HG03439 (cell line): ENCODE results near the gene PPARGC1A.

Experiments
- ATAC-seq: cut with Tn5 transposase; IDR thresholded peaks from one replicate; pipeline ENCODE4 v1.9.1; 2021; ENCODE audit warnings: mild to moderate bottlenecking, moderate library complexity; ENCODE audit not compliant: unreplicated experiment

Gene PPARGC1A

GRCh38 chr4:23889814-23890341 is at the start of gene PPARGC1A:
TSS of gene PPARGC1A (minus strand) at chr4:23890047. CDS start at chr4:23889957, 90 bp downstream.
- peak; percentile 79 for ATAC-seq

- ATAC-seq: no peak
These were observed 48.9 kb upstream of the PPARGC1A start for GRCh38 chr4:23938796-23939195.

DNA sequence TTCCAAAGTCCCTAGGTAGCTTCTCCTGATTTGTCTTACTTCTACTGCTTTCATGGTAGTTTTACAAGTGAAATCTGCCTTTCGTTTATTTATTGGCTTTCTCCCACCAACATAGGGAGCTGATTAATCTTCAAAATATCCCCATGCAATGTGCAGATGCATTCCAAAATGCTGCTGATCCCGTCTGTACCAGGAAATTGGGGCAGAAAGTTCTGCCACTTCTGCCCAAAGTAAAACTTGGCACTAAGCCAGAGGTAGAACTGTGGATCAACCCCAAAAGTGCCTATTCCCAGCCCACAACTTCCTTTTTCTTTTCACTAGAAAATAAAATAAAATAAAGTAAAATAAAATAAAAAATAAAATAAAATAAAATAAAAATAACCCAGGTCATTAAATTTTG is 47.3 kb upstream of the PPARGC1A start:
- no peak for ATAC-seq

- ATAC-seq: no peak
These were observed 45.1 kb upstream of the PPARGC1A start for GRCh38 chr4:23934915-23935314.

DNA sequence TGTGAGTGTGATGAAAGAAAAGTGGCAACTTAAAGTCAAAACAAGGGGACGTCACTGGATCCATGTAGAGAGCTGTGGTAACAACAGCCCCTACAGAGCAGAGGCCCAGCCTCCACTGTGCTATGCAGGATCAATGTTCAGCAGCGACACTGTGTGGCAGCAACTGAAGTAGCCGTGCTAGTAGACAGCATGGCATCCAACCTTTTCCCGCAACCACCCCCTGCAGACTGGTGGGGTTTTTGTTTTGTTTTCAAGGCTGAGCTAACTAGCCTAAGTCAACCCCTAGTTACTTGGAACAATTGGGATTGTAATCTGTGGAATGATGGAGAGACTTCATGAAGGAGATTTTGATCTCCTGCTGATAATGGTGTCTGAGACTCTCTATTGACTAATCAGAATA is 44.4 kb upstream of the PPARGC1A start:
- no peak for ATAC-seq

DNA sequence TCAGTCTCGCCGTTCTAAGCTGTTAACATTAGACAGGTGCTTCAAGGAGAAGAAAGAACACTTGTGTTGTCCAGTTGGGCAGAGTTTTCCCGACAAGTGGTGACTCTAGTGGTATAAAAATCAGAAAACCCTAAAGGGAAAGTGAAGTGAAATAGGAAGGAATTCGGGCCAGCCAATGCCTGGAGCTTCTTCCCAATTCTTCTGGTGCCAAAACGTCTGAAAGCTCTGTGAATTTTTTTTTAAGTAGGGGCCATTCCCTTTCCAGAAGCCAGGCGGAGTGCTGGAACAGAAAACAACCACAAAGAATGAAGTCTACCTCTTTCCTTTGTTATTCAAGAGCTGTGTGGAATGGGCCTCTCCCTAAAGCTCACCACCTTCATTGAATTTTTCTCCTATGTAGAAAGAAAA is 43.1 kb upstream of the PPARGC1A start:
- ATAC-seq: no peak

GRCh38 chr4:23932186-23932585 is 42.3 kb upstream of the PPARGC1A start:
- ATAC-seq: no peak

- no peak for ATAC-seq
These were observed 41.6 kb upstream of the PPARGC1A start for GRCh38 chr4:23931489-23931830.

- ATAC-seq: no peak
These were observed 41.1 kb upstream of the PPARGC1A start for GRCh38 chr4:23930750-23931488.

DNA sequence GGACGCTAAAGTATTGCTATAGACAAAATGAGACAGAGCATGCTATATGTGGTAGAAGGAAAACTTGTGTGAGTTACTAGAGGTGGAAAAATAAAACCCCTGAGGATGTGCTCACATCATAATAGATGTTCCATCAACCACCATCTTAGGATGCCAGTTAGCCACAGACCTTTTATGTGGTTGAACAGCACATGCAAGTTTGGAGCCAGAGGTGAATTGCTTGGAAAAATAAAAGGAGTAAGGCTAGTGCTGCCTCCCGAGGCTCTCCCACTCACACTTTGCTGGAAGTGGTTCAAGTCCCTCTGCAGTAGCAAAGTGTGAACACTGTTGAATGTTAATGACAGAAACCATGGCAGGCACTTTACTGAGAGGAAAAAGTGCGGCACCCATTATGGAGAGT is 39.4 kb upstream of the PPARGC1A start:
- no peak for ATAC-seq

DNA sequence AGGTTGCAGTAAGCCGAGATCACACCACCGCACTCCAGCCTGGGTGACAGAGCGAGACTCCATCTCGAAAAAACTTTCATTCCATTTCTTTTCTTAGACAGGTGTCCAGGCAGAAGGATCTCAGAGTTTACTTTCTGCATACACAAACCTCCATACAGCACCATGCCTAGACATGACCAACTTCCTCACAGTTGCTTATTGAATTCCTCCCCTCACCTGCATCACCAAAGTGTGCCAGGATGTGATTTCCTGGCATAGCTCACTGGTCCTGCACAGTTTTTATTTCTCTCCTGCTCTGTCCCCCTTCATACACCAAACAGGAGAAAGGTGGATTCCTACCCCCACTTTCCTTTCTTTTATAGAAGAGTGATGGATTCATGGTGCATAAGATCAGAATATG is 34.7 kb upstream of the PPARGC1A start:
- no peak for ATAC-seq

DNA sequence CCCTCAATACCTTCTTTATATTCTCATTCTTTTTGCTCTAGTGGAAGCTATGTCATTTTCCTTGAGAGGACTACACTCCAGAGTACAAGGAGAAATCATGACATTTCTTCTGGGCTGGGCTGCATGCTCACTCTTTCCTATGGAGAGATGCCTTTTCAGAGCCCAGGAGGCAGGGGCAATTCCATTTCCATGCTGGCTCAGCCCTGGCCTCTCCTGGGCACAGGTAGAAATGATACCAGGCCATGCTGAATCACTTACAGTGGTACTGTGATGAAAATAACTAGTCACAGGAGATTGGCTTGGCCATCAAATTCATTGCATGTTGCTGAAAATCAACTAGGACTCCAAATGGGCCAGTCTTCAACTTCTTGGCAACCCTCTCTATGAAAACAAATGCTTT is 34.0 kb upstream of the PPARGC1A start:
- ATAC-seq: no peak

DNA sequence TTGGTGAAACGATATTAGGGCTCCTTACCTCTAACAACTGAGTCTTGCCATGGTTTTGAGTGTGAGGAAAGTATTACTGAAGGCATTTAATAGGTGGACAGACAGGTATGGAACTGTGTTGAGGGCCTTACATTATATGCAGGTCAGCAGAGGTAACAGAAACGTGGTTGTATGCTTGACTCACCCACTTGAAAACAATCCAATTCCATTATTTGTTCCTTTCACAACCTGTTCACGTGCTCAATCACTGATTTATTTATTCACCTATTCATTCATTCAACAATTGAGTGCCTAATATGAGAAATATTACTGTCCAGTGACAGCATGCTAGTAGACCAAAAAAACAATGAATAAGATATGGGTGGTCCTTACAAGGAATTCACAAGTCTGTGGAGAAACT is 33.3 kb upstream of the PPARGC1A start:
- ATAC-seq: no peak

- ATAC-seq: no peak
These were observed 32.8 kb upstream of the PPARGC1A start for GRCh38 chr4:23922541-23923111.

GRCh38 chr4:23922013-23922412 is 32.2 kb upstream of the PPARGC1A start:
- no peak for ATAC-seq

- ATAC-seq: no peak
These were observed 31.6 kb upstream of the PPARGC1A start for GRCh38 chr4:23921447-23921845.

- ATAC-seq: no peak
These were observed 31.0 kb upstream of the PPARGC1A start for GRCh38 chr4:23920716-23921446.

- no peak for ATAC-seq
These were observed 30.4 kb upstream of the PPARGC1A start for GRCh38 chr4:23920296-23920695.

- ATAC-seq: no peak
These were observed 26.4 kb upstream of the PPARGC1A start for GRCh38 chr4:23916282-23916681.

DNA sequence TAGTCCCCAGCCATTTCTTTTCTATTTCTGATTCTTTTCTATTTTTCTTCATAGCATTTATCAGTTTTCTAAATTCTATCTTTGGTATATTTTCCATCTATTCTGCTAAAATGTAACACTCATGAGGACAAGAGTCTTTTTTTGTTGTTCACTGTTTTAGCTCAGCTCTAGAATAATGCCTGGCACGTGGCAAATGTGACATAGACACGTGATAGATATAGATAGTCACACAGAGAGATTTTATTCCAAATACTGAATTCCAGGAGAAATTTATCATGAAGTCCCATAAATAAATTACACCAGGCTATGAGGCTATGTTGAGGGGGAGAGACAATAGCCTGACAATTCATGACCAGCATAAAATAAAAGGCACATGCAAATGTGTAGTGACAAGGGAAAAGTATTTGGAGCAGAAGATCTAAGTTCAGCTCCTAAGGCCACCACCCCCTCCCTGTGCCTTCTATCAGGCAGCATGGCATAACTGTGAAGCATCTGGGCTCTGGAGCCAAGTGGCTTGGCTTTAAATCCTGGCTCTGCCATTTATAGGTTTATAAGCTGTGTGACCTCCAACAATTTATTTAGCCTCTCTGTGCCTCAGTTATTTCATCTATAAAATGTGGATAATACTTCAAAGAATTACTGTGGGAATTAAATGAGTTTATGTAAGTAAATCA is 25.7 kb upstream of the PPARGC1A start:
- no peak for ATAC-seq

GRCh38 chr4:23911675-23912455 is 22.0 kb upstream of the PPARGC1A start:
- peak; percentile 92 for ATAC-seq
